Activated T-cell treated with anti-CD3 and anti-CD28 coated beads for 4 hours (primary cell): ENCODE measurements around the gene ATRNL1.
"Not testable (repeated sequence)": the region's sequence is repeated elsewhere in the genome, so short reads cannot be mapped to it uniquely, and the experiment has no call there.

ENCODE experiments used
- DNase-seq: peaks from one replicate; pipeline ENCODE4 v3.0.0-alpha.2; 2020

ATRNL1 gene

DNA sequence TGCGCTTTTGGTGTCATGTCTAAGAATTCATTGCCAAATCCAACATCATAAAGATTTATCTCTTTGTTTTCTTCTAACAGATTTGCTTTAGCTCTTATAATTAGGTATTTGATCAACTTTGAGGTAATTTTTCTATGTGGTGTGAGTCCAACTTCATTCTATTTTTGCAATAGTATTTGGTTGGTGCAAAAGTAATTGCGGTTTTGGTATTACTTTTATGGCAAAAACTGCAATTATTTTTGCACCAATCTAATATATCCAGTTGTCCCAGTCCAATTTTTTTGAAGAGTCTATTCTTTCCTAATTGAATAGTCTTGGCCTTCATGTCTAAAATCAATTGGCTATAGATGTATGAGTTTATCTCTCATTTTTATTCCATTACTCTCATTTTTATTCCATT, 535.5 kb downstream of the ATRNL1 start:
- DNase-seq = no peak

- no peak for DNase-seq
These were observed 545.1 kb downstream of the ATRNL1 start for GRCh38 chr10:115638246-115638645.

DNA sequence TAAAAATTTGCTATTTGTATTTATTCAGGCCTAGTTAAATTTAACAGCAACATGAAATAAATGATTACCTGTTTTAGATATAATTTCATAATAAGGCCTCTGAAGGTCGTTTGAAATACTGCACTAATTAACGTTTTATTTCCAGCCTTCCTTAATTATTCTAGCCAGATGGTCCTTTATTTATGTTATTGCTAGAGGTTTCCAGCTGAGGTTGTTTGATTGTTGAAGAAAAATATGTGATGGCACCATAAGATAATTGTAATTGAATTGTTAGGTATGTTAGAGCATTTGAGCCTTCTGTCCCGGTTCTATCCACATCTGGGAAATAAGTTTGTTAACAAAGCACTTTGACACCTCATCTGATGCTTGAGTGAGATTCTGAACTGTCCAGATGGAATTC, 556.1 kb downstream of the ATRNL1 start:
- no peak for DNase-seq

DNA sequence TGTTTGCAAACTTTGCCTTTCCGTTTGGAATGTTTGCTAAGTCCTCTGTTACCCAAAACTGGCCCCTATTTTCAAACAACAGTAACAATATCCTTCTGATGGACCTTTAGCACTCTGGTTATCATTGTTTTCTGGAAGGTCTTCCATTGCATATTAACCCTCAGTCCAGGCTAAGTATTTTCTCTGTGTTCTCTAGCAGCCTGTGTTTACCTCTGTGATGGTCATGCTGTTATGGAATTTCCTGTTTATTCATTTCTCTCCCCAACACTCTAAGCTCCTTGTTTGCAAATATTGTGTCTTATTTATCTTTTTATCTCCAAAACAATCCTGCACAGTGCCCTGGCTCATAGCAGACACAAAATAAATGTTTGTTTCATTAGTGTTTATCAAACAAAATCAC, 560.3 kb downstream of the ATRNL1 start:
- DNase-seq = no peak

GRCh38 chr10:115654961-115655360, 561.8 kb downstream of the ATRNL1 start:
- DNase-seq = no peak

DNA sequence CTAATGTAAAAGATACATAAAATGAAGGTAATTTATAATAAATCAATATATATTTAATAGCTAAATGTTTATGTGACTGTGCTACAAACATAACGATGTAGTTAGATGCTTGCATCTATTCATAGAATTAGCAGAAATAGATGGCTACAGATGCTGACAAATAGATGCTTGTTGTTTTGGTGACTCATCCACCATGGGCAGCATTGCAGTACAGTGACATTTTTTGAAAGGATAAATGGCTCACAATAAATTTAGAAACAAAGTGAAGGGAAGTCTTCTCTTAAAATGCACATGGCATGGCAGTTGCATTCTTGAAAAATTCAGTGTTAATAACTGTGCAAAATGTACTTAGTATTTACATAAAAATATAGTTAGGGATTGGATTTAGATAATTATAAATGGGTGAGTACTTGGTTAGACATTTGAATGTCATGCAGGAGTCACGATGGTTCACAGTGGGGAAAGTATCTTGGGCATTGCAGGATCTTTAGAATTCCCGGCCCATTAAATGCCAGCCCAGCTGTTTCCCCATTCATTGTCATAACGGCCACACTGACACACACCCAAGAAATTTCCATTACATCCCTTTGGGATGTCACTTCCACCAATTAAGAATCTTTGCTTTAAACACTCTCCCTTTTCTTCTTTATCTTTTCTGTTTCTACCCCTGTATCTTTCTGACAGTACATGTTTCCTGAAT, 564.1 kb downstream of the ATRNL1 start:
- no peak for DNase-seq

DNA sequence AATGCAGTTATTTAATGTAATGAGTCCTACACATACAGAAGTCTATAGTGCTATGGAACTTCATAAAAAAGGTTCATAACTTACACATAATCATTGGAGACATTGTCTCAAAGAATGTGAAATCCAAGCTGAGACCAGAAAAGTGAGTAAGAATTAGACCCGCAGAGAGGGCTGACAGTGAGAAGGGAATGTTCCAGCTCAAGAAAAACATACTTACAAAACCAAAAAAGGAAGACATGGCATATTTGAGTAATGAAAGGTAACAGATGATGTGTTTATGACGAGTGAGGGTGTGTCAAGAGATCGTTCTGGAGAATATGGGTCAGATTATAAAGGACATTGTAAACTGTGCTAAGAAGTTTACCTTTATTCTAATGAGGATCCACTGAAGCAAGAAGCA, 566.5 kb downstream of the ATRNL1 start:
- DNase-seq = no peak

DNA sequence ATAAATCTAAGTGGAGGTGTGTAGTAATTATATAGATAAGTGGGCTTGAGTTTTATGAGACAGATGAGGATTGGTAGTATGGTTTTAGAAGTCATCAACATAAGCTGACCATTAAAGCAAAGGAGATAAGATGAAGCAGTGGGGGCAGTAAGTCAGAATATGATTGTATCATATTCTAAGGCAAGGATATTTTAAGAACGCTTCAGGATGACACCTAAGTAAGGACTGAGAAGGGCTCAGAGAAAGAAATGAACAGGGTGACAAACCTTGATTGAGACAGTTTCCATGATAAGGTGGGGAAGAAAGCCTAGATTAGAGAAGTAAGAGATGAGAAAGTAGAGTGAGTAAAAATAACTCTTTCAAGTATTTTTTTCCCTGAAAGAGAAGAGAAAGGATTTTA, 567.2 kb downstream of the ATRNL1 start:
- DNase-seq = no peak

GRCh38 chr10:115662422-115662821, 569.3 kb downstream of the ATRNL1 start:
- no peak for DNase-seq

DNA sequence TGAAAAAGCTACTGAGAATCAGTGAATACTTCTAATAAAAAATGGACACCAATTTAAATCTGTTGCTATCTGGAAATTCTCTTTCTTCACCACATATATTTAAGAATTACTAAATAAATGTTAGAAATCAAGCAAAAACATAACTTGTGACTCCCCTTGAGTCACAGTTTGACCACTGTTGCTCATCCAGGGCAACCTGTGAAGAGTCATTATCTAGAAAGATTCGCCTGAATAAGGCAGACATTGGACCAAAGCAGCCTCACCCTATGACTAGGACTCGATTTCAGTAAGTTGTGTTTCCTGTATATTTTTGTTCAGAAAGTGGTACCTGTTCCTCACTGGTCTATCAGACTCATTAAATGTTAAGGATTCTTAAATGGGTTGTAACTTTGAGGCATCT, 572.4 kb downstream of the ATRNL1 start:
- no peak for DNase-seq

DNA sequence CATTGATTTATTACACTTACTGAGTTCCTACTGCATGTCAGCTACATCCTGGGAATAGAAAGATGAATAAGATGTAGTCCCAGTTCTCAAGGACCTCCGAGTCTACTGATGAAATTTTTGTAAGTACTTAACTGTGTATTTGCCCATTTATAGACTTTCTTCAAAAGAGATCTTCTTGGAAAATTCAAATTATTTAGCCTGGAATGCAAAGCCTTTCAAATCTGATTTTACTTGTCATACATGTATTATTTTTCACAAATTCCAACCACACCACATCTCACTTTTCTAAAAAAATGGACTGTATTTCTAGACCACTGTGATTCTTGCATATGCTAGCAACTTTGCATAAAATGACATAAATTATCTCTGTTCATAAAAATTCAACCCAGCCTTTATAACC, 581.3 kb downstream of the ATRNL1 start:
- DNase-seq = no peak

DNA sequence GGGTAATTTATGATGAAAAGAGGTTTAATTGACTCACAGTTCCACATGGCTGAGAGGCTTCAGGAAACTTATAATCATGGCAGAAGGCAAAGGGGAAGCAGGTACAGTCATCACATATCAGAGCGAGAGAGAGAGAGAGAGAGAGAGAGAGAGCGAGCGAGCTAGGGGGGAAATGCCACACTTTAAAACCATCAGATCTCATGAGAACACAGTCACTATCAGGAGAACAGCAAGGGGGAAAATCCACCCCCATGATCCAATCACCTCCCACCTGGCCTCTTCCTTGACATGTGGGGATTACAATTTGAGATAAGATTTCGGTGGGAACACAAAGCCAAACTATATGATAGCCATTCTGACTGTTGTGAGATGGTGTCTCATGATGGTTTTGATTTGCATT, 603.6 kb downstream of the ATRNL1 start:
- no peak for DNase-seq

GRCh38 chr10:115706026-115706425, 612.9 kb downstream of the ATRNL1 start:
- DNase-seq = no peak

GRCh38 chr10:115706488-115707076, 613.4 kb downstream of the ATRNL1 start:
- DNase-seq = no peak

- DNase-seq = no peak
These were observed 617.0 kb downstream of the ATRNL1 start for GRCh38 chr10:115710136-115710535.

GRCh38 chr10:115711306-115711705, 618.1 kb downstream of the ATRNL1 start:
- DNase-seq = no peak

DNA sequence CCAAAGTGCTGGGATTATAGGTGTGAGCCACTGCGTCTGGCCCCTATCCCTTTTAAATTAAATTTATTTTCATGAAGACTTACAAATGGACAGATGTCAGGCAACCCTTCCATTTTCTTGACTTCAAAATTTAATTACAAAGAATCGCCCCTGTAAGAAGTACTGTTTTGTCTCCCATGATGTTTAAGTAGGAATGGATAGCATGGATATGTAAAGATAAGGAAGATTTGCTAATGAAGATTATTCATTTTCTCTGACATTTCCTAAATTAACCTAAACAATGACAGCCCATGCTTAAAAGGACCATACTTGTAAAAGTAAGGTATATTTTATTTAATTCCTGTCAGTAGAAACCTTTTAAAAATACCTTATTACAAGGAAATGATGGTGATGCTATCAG, 627.0 kb downstream of the ATRNL1 start:
- DNase-seq = no peak

GRCh38 chr10:115727129-115727528, 634.0 kb downstream of the ATRNL1 start:
- DNase-seq = no peak

GRCh38 chr10:115744089-115744488, 650.9 kb downstream of the ATRNL1 start:
- no peak for DNase-seq

DNA sequence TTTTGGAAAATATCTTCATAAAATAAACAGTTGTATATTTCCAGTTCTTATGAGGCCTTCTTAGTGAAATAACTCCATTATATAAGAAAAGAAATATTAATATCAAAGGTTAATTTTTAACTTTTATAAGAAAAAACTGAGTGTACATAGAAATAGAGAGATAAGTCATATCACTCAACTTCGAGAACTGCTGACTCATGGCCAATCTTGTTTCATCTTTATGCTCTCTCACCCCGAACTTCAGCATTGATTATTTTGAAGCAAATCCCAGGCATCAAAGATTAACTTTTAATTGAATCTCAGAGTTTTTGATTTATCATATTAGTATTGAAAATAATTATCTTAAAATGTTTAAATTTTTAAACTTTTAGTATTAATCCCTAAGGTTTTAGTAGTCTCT, 652.8 kb downstream of the ATRNL1 start:
- no peak for DNase-seq

DNA sequence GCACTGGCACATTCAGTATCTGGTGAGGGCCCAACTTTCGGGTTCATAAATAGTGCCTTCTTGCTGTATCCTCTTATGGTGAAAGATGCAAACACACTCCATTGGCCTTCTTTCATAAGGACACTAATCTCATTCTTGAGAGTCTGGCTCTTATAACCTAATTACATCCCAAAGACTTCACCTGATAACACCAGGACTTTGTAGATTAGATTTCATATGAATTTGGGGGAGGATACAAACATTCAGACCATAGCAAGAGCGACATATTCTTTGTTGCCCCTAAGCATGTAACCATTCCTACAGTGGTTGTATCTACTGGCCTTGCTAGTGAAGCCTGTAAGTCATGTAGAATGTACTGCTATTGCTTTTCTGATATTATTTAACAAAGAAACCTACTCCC, 654.6 kb downstream of the ATRNL1 start:
- DNase-seq = no peak

DNA sequence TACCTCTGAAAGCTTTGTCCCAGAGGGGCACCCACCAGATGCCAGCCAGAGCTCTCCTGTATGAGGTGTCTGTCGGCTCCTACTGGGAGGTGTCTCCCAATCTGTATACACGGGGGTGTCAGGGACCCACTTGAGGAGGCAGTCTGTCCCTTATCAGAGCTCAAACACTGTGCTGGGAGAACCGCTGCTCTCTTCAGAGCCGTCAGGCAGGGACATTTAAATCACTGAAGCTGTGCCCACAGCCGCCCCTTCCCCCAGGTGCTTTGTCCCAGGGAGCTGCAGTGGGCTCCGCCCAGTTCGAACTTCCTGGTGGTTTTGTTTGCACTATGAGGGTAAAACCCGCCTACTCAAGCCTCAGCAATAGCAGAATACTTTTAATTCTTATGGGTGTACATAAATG, 665.3 kb downstream of the ATRNL1 start:
- DNase-seq = not testable (repeated sequence)

DNA sequence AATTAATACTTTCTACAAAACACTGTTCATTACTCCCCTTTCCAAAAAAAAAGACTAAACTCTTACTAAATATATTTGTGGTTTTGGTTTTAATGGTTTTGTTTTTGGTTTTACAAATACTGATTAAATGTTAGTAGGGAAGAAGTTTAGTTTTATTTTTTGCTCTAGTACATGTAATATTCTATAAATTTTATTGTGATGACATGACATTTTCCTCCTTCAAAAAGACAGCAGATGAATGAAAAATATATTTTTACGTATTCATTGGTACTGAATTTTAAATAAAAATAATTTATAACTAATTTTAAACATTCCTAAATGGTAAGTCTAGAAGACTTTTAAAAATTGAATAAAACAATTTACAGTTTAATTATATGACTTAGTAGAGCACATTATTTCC, 667.0 kb downstream of the ATRNL1 start:
- no peak for DNase-seq

DNA sequence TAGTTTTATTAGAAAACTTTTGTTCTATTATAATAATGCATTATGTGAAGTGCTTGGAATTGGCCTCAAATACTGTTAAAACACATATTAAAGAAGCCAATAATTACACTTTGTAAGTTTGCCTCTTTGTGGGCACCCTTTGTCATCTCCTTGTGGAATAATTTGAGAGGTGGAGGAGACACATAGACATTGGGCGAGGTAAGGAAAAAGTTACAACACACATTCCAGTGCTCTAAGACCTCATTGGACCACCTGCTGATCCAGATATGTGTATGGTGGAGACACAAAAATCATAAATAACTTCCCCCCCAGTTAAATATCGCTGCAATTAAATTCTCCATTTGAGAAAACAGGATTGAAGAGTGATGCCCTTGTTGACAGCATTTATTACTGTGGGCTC, 668.0 kb downstream of the ATRNL1 start:
- no peak for DNase-seq

DNA sequence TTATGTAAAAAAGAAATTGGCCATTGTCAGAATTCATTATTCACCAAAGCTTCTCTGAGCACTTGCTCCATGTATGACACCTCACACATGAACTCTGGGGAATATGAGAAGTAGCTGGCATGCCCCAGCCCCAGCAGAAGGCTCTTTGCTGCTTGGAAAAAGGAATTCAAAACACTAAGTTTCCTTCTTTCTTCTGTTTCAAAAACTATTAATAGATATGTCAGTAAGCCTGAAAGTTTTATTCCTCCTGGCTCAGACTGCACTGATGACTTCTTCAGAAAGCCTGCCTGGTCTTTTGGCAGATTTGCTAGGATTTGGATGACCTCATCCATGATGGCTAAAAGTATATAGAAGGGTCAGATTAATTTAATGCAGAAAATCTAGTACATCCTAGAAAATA, 668.9 kb downstream of the ATRNL1 start:
- no peak for DNase-seq
